Thyroid gland (tissue), 4 donors: ENCODE data around the gene PHF19.

ENCODE experiments used
- CTCF ChIP-seq, 6 experiments: fragments of 200-600 bp in 3 of 6; fragments of 450-650 bp in 3 of 6; sonication (generic) in 3 of 6; IDR thresholded peaks; one replicate each; pipeline ENCODE4 v1.5.1; 2016 to 2019; ENCODE audit warnings: antibody characterized with exemption in 6 of 6, mild to moderate bottlenecking in 2 of 6, inconsistent platforms in 1 of 6, moderate library complexity in 1 of 6
- POLR2A ChIP-seq, 2 donors: fragments of 450-650 bp; IDR thresholded peaks; one replicate each; pipeline ENCODE4 v1.6.1; 2017; ENCODE audit warnings: antibody characterized with exemption in 2 of 2, mild to moderate bottlenecking in 2 of 2, moderate library complexity in 1 of 2

GRCh38 chr9:120883608-120883996, 6.6 kb upstream of the PHF19 start:
- TF ChIP-seq CTCF (IDR thresholded peaks at IDR 0.05) = no peak
- no peak for TF ChIP-seq POLR2A (IDR thresholded peaks at IDR 0.05)
